CD14-positive monocyte (primary cell): ENCODE data around the gene MMP27. TPM values are rescaled to one million over a fixed set of nuclear protein-coding genes. Genes with fewer than 3 reads are reported as not detected.
A peak's percentile ranks its signal among the peaks of the same experiment; 100 is the strongest.

Experiments
- DNase-seq, 3 donors: peaks; one replicate each; pipeline ENCODE4 v3.0.0-alpha.2; 2011 to 2022
- H2AFZ ChIP-seq: 2 replicates; pipeline ENCODE4 v1.6.0; 2012; ENCODE audit warnings: mild to moderate bottlenecking, low read depth, low read length, inconsistent platforms; ENCODE audit not compliant: insufficient read depth, poor library complexity, severe bottlenecking
- H3K27ac ChIP-seq, 2 donors: 1 replicate in 1 of 2; 2 replicates in 1 of 2; pipeline ENCODE4 v1.5.1; 2012 to 2013; ENCODE audit warnings: low read length in 2 of 2, control low read depth in 1 of 2, inconsistent platforms in 1 of 2, low read depth in 1 of 2, mild to moderate bottlenecking in 1 of 2
- H3K27me3 ChIP-seq, 2 donors: one replicate each; pipeline versions ENCODE4 v1.6.0 to v1.6.1; 2011 to 2013; ENCODE audit warnings: low read length in 2 of 2; ENCODE audit not compliant: control insufficient read depth in 2 of 2, insufficient read depth in 2 of 2
- H3K36me3 ChIP-seq, 2 donors: replicated peaks in 1 of 2; 1 replicate in 1 of 2; 2 replicates in 1 of 2; pipeline versions ENCODE4 v1.5.1 to v1.6.1; 2012 to 2013; ENCODE audit warnings: low read length in 2 of 2, control low read depth in 1 of 2, inconsistent platforms in 1 of 2, mild to moderate bottlenecking in 1 of 2; ENCODE audit not compliant: insufficient read depth in 2 of 2, control insufficient read depth in 1 of 2
- H3K4me1 ChIP-seq, 2 donors: 1 replicate in 1 of 2; 2 replicates in 1 of 2; pipeline versions ENCODE4 v1.5.1 to v1.6.1; 2012 to 2013; ENCODE audit warnings: low read length in 2 of 2, control low read depth in 1 of 2, inconsistent platforms in 1 of 2, mild to moderate bottlenecking in 1 of 2, moderate library complexity in 1 of 2; ENCODE audit not compliant: insufficient read depth in 2 of 2, control insufficient read depth in 1 of 2
- H3K4me2 ChIP-seq: replicated peaks from 2 replicates; pipeline ENCODE3; 2012; ENCODE audit warnings: low read length, moderate library complexity, mild to moderate bottlenecking; ENCODE audit not compliant: poor library complexity, severe bottlenecking; ENCODE audit errors: extremely low read depth
- H3K4me3 ChIP-seq, 3 experiments: fragments of 200-600 bp in 1 of 3; sonication (generic) in 1 of 3; replicated peaks in 1 of 3; 1 replicate in 2 of 3; 2 replicates in 1 of 3; pipeline ENCODE4 v1.5.1; 2011 to 2013; ENCODE audit warnings: low read length in 3 of 3, mild to moderate bottlenecking in 3 of 3, control low read depth in 2 of 3, low read depth in 2 of 3, inconsistent platforms in 1 of 3, moderate library complexity in 1 of 3
- H3K79me2 ChIP-seq: 2 replicates; pipeline ENCODE4 v1.6.0; 2012; ENCODE audit warnings: mild to moderate bottlenecking, control low read depth, inconsistent platforms, low read length, moderate library complexity; ENCODE audit not compliant: insufficient read depth
- H3K9ac ChIP-seq: 2 replicates; pipeline ENCODE4 v1.6.0; 2017; ENCODE audit warnings: low read length, mild to moderate bottlenecking; ENCODE audit not compliant: insufficient read depth, poor library complexity, severe bottlenecking
- H3K9me3 ChIP-seq, 2 donors: replicated peaks in 1 of 2; 1 replicate in 1 of 2; 2 replicates in 1 of 2; pipeline versions ENCODE4 v1.5.1 to v1.6.1; 2012 to 2013; ENCODE audit warnings: low read length in 2 of 2, control low read depth in 1 of 2; ENCODE audit not compliant: control insufficient read depth in 1 of 2, insufficient read depth in 1 of 2
- H4K20me1 ChIP-seq: 2 replicates; pipeline ENCODE4 v1.6.0; 2012; ENCODE audit warnings: mild to moderate bottlenecking, low read length, control low read depth, moderate library complexity; ENCODE audit not compliant: insufficient read depth
- H3K27ac Mint-ChIP-seq, 7 donors: one replicate each; pipeline ENCODE4 v1.8.0; 2020; ENCODE audit warnings: mild to moderate bottlenecking in 7 of 7, mixed read lengths in 7 of 7, moderate library complexity in 6 of 7, inconsistent platforms in 2 of 7
- H3K27me3 Mint-ChIP-seq, 3 donors: one replicate each; pipeline ENCODE4 v1.8.0; 2021 to 2022; ENCODE audit warnings: low read depth in 3 of 3, mild to moderate bottlenecking in 3 of 3, mixed read lengths in 3 of 3, moderate library complexity in 3 of 3, inconsistent platforms in 1 of 3
- H3K36me3 Mint-ChIP-seq, 2 donors: one replicate each; pipeline ENCODE4 v1.8.0; 2020; ENCODE audit warnings: mixed read lengths in 2 of 2, inconsistent platforms in 1 of 2, mild to moderate bottlenecking in 1 of 2
- H3K4me1 Mint-ChIP-seq: one replicate; pipeline ENCODE4 v1.8.0; 2020; ENCODE audit warnings: mild to moderate bottlenecking, mixed read lengths
- H3K4me3 Mint-ChIP-seq, 2 donors: one replicate each; pipeline ENCODE4 v1.8.0; 2020; ENCODE audit warnings: mild to moderate bottlenecking in 2 of 2, mixed read lengths in 2 of 2, moderate library complexity in 1 of 2
- H3K9me3 Mint-ChIP-seq, 7 donors: one replicate each; pipeline ENCODE4 v1.8.0; 2020 to 2022; ENCODE audit warnings: mixed read lengths in 7 of 7, mild to moderate bottlenecking in 6 of 7, moderate library complexity in 6 of 7, inconsistent platforms in 2 of 7
- WGBS: methylation state at CpG from one replicate; pipeline ENCODE4 v1.1.5; 2013; ENCODE audit warnings: missing lambda C conversion rate; ENCODE audit not compliant: insufficient coverage; 5-methylcytosine and 5-hydroxymethylcytosine counted together
- intact Hi-C, 2 donors: fragments of 100-400 bp; cut with micrococcal nuclease; formaldehyde crosslinking; loops; one replicate each; pipeline versions ENCODE4 v1.15.0 to v1.15.1; 2023
- polyA plus RNA-seq, 3 donors: library from polyadenylated mRNA; depleted of rRNA in 1 of 3; unstranded in 2 of 3; stranded (reverse) in 1 of 3; fragments of 300-500 nt in 2 of 3; fragments of >200 nt in 1 of 3; fragmentation: Illumina TruSeq in 2 of 3; gene quantifications; 1 replicate in 2 of 3; 2 replicates in 1 of 3; pipeline ENCODE4 v1.2.3, GENCODE V29; 2012 to 2021
- TF ChIP-seq, protein P1 (sequence below): fragments of 200-600 bp; IDR thresholded peaks from one replicate; pipeline ENCODE4 v1.8.0; 2022; ENCODE audit warnings: antibody characterized with exemption, mild to moderate bottlenecking

The MMP27 gene
- polyA plus RNA-seq, 3 donors = not detected

DNA sequence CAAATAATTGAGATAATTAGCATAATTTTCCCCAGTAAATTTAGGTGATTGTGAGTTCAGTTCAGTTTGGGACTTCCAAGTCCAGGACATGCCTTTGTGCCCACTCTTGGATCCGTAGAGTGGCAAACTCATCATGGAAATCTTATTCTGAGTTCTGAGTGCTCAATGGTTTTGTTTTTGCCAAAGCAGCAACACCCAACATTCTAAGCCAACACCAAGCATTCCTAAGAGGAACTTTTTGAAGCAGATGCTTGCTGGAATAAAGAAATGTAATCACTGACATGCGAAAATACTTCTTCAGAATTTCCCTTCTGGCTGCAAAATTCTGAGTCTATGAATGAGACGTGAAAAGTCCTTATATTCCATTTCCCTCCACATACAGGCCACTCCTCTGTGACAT is 10.4 kb downstream of the MMP27 start:
- H3K4me1 ChIP-seq = no peaks in the 10 kb centered on the region
- intact Hi-C loops = no loop called here
- H3K27ac ChIP-seq = no peak overlapping the region
- H3K9ac ChIP-seq = no peak overlapping the region
- H3K36me3 Mint-ChIP-seq = no peaks in the 10 kb centered on the region
- no peaks in the 10 kb centered on the region for H3K9me3 Mint-ChIP-seq
- WGBS = no CpG with 5 or more reads among the region's 3 CpGs
- H3K4me3 ChIP-seq = no peak overlapping the region
- no peaks in the 10 kb centered on the region for H3K9me3 ChIP-seq
- no peak overlapping the region for H3K4me2 ChIP-seq
- H3K36me3 ChIP-seq = no peaks in the 10 kb centered on the region
- peaks cover 5 to 16% of the 10 kb centered on the region in 2 donors for H3K27me3 ChIP-seq
- H2AFZ ChIP-seq = no peak overlapping the region
- TF ChIP-seq, protein P1, sequence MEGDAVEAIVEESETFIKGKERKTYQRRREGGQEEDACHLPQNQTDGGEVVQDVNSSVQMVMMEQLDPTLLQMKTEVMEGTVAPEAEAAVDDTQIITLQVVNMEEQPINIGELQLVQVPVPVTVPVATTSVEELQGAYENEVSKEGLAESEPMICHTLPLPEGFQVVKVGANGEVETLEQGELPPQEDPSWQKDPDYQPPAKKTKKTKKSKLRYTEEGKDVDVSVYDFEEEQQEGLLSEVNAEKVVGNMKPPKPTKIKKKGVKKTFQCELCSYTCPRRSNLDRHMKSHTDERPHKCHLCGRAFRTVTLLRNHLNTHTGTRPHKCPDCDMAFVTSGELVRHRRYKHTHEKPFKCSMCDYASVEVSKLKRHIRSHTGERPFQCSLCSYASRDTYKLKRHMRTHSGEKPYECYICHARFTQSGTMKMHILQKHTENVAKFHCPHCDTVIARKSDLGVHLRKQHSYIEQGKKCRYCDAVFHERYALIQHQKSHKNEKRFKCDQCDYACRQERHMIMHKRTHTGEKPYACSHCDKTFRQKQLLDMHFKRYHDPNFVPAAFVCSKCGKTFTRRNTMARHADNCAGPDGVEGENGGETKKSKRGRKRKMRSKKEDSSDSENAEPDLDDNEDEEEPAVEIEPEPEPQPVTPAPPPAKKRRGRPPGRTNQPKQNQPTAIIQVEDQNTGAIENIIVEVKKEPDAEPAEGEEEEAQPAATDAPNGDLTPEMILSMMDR = no peak
- no peaks in the 10 kb centered on the region for H3K4me1 Mint-ChIP-seq
- no peaks in the 10 kb centered on the region for H3K79me2 ChIP-seq
- H4K20me1 ChIP-seq = no peaks in the 10 kb centered on the region
- no peak overlapping the region for H3K27ac Mint-ChIP-seq
- peaks cover 4 to 7% (median 4%) of the 10 kb centered on the region in 3 donors for H3K27me3 Mint-ChIP-seq
- DNase-seq = no peak
- H3K4me3 Mint-ChIP-seq = no peak overlapping the region

DNA sequence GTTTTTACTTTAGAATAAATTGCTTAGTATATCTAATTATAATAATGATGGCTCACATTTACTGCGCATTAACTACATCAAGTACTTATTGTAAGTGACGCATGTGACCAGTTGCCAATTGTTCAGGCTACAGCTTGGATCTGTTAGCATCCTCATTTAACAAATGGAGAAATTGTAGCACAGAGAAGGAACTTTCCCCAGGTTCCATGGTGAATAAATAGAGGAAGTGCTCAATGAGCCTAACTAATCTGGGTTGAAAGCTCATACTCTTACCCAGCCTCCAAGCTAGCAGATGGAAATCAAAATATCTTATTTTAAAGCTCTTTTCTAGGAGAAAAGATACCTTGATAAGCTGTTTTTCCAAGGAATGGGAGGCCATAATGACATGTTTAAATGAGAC is 19.8 kb downstream of the MMP27 start:
- Histone ChIP-seq H3K4me1 (peaks cover 20 to 27% of the 10 kb centered on the region in 2 donors), H3K27ac (peak overlapping the region in 1 of 2 donors; percentile 19), H3K4me2 (peak overlapping the region; percentile 33), H3K9me3 (no peaks in the 10 kb centered on the region), H3K79me2 (no peaks in the 10 kb centered on the region), H2AFZ (no peak overlapping the region), H3K9ac (no peak overlapping the region), H3K36me3 (no peaks in the 10 kb centered on the region), H4K20me1 (no peaks in the 10 kb centered on the region), H3K27me3 (no peaks in the 10 kb centered on the region), H3K4me3 (peak overlapping the region in 1 of 3 experiments; percentile 14)
- H3K4me3 Mint-ChIP-seq = no peak overlapping the region
- peaks cover 0 to 3% (median 0%) of the 10 kb centered on the region in 3 donors for H3K27me3 Mint-ChIP-seq
- no peaks in the 10 kb centered on the region for H3K36me3 Mint-ChIP-seq
- TF ChIP-seq, protein P1 = no peak
- peak; percentile 42 to 69 (median 62) for DNase-seq
- peaks cover 22% of the 10 kb centered on the region for H3K4me1 Mint-ChIP-seq
- intact Hi-C loops = no loop called here
- H3K9me3 Mint-ChIP-seq = peaks cover 0 to 3% (median 0%) of the 10 kb centered on the region in 7 donors
- peak overlapping the region; percentile 0 to 86 (median 71) for H3K27ac Mint-ChIP-seq
- no CpG with 5 or more reads among the region's 2 CpGs for WGBS
